MCF 10A (cell line): Measurements from ENCODE around the gene UVRAG. TPM values are rescaled to one million over a fixed set of nuclear protein-coding genes. Genes with fewer than 3 reads are reported as not detected.

Experiments used
- BruUV-seq: library from RNA; stranded (reverse); fragments of 400-500 nt; replicated peaks from 2 replicates; lab custom pipeline; 2021; lab: Mats Ljungman, UMichigan
- CTCF ChIA-PET: fragments of 300-600 bp; sonication (Branson Sonifier 250); formaldehyde crosslinking; extraction: SDS; loops from one replicate; lab custom pipeline; 2021; ENCODE audit warnings: antibody characterized with exemption, inconsistent platforms; lab: Yijun Ruan, JAX
- POLR2A ChIA-PET: fragments of 300-600, 350-650 bp; sonication (Branson Sonifier 250); formaldehyde crosslinking; extraction: SDS; loops from one replicate; lab custom pipeline; 2020; ENCODE audit warnings: antibody characterized with exemption, inconsistent platforms; lab: Yijun Ruan, JAX
- DNase-seq: peaks from one replicate; pipeline ENCODE4 v3.0.0-alpha.2; 2018; ENCODE audit not compliant: unreplicated experiment
- H3K27ac Mint-ChIP-seq: one replicate; pipeline ENCODE4 v1.8.0; 2022; ENCODE audit warnings: mild to moderate bottlenecking, low read depth, mixed read lengths; ENCODE audit not compliant: unreplicated experiment
- H3K27me3 Mint-ChIP-seq: one replicate; pipeline ENCODE4 v1.8.0; 2022; ENCODE audit warnings: mixed read lengths; ENCODE audit not compliant: insufficient read depth, unreplicated experiment
- H3K36me3 Mint-ChIP-seq: one replicate; pipeline ENCODE4 v1.8.0; 2022; ENCODE audit warnings: mild to moderate bottlenecking, moderate library complexity, mixed read lengths; ENCODE audit not compliant: insufficient read depth, unreplicated experiment
- H3K4me1 Mint-ChIP-seq: one replicate; pipeline ENCODE4 v1.8.0; 2022; ENCODE audit warnings: mixed read lengths; ENCODE audit not compliant: insufficient read depth, unreplicated experiment
- H3K4me3 Mint-ChIP-seq: one replicate; pipeline ENCODE4 v1.8.0; 2022; ENCODE audit warnings: mild to moderate bottlenecking, moderate library complexity, mixed read lengths; ENCODE audit not compliant: unreplicated experiment
- H3K9me3 Mint-ChIP-seq: one replicate; pipeline ENCODE4 v1.8.0; 2022; ENCODE audit warnings: mixed read lengths; ENCODE audit not compliant: unreplicated experiment
- CTCF ChIP-seq: fragments of 200-600 bp; IDR thresholded peaks from one replicate; pipeline ENCODE4 v1.8.0; 2022; ENCODE audit warnings: antibody characterized with exemption, mild to moderate bottlenecking; ENCODE audit not compliant: unreplicated experiment
- intact Hi-C: fragments of 100-400 bp; cut with micrococcal nuclease; formaldehyde crosslinking; loops from 2 replicates; pipeline ENCODE4 v1.14.1; 2022
- total RNA-seq: library from RNA; stranded (reverse); gene quantifications from 2 replicates; pipeline ENCODE4 v1.2.3, GENCODE V29; 2022

UVRAG gene
- total RNA-seq, 1 experiment from 2014 or later = 12.4 TPM

DNA sequence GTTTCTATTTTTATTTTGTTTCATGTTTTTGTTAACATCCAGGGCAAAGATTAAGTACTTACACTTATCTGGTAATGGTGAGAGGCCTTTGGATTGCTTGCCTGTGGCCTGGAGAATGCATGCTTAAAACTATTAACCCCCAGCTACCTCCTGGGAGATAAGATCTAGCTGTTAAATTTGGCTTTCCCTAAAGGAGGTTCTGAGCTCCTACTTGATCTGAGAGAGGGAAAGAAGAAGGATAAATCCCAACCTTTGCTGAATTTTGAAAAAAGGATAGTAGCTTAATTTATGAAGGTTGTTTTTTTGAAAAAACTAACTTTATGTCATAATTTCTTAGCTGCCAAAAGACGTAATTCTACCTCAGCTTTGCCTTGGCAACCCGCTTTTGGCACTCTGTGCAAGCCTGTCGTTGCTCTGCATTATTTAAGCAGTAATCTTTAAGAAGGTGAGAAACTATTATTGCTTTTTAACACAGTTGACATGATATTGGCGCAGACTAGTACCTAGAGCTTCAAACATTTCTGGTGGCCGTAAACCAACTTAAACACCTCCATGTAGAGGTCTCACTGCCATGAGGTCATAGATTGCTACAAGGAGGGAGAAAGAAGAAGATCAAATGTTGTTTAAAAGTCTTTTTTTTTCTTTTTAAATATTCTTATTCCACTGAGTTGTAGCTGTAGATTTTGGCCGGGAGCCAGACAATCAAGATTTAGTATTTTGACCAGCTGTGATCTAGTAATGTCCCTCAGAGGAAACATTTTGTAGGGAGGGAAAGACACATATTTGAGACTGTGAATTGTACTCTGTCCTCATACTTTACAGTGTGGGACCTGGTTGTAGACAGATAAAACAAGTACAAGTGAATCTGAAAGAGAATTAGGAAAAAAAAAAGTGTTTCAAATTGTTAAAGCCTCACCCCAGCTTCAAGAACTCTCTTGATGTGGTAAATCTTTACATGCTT, 316.9 kb downstream of the UVRAG start:
- ChIA-PET CTCF (interaction anchor here (0.7 to 1.3 kb wide), 5 partner anchors 20 to 927 kb away, joined by 3 to 7 read pairs (median 4); no protein-coding TSS in a partner anchor), POLR2A (interaction anchor here (0.6 to 0.7 kb wide), 2 partner anchors 17 to 92 kb away, joined by 3 read pairs; no protein-coding TSS in a partner anchor)
- Mint-ChIP-seq H3K36me3 (peaks cover 8% of the 10 kb centered on the region), H3K27ac (no peak overlapping the region), H3K27me3 (no peaks in the 10 kb centered on the region), H3K9me3 (no peaks in the 10 kb centered on the region), H3K4me3 (no peak overlapping the region), H3K4me1 (no peaks in the 10 kb centered on the region)
- TF ChIP-seq CTCF = no peak
- intact Hi-C loops = no loop called here
- DNase-seq = no peak
- no TSS peak for BruUV-seq

- Mint-ChIP-seq H3K27me3 (no peaks in the 10 kb centered on the region), H3K4me1 (peaks cover 6% of the 10 kb centered on the region), H3K36me3 (peaks cover 12% of the 10 kb centered on the region), H3K4me3 (no peak overlapping the region), H3K9me3 (no peaks in the 10 kb centered on the region), H3K27ac (no peak overlapping the region)
- TF ChIP-seq CTCF = no peak
- intact Hi-C loops = no loop called here
- no peak for DNase-seq
- ChIA-PET CTCF (interaction anchor here (0.5 to 0.7 kb wide), 3 partner anchors 18 to 247 kb away, joined by 3 read pairs; no protein-coding TSS in a partner anchor), POLR2A (no interaction called here)
- BruUV-seq = no TSS peak
Measured at GRCh38 chr11:76134239-76134638, 319.2 kb downstream of the UVRAG start.

GRCh38 chr11:76135491-76135890, 320.5 kb downstream of the UVRAG start:
- H3K27ac Mint-ChIP-seq = no peak overlapping the region
- DNase-seq = no peak
- H3K4me3 Mint-ChIP-seq = no peak overlapping the region
- H3K27me3 Mint-ChIP-seq = no peaks in the 10 kb centered on the region
- H3K36me3 Mint-ChIP-seq = peaks cover 6% of the 10 kb centered on the region
- ChIA-PET CTCF (no interaction called here), POLR2A (interaction anchor here (0.9 kb wide), 1 partner anchor 198 kb away, joined by 3 read pairs; no protein-coding TSS in a partner anchor)
- no peak for TF ChIP-seq CTCF
- peaks cover 6% of the 10 kb centered on the region for H3K4me1 Mint-ChIP-seq
- BruUV-seq = no TSS peak
- H3K9me3 Mint-ChIP-seq = no peaks in the 10 kb centered on the region
- intact Hi-C loops = no loop called here

DNA sequence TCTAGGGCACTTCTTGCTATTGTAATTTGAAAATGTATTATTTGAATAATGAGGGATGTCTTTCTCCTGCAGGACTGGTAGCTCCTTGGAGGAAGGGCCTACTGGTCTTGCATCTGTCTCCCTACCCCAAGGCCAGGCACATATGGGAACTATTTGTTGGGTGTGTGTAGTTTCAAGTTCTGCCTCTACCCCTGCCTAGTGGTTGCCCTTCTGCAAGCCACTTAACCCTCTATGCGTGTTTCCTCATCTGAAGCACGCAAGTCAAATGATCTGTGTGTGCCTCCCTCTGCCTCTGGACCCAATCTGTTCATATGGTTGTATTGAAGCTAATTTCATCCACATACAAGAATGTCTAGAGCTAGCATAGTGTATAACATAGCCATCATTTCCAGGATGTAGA, 324.3 kb downstream of the UVRAG start:
- Mint-ChIP-seq H3K36me3 (peaks cover 20% of the 10 kb centered on the region), H3K27me3 (no peaks in the 10 kb centered on the region), H3K9me3 (no peaks in the 10 kb centered on the region), H3K4me3 (no peak overlapping the region), H3K27ac (no peak overlapping the region), H3K4me1 (peaks cover 6% of the 10 kb centered on the region)
- no TSS peak for BruUV-seq
- ChIA-PET POLR2A (interaction anchor here (0.6 kb wide), 1 partner anchor 108 kb away, joined by 4 read pairs; no protein-coding TSS in a partner anchor), CTCF (interaction anchor here (0.7 to 2.3 kb wide), 3 partner anchors 13 to 152 kb away, joined by 3 to 13 read pairs (median 6); no protein-coding TSS in a partner anchor)
- intact Hi-C loops = no loop called here
- DNase-seq = no peak
- TF ChIP-seq CTCF = no peak
